IPS-NIHi7 (cell line): ENCODE measurements around the gene NCOR1.
"Not testable (repeated sequence)": the region's sequence is repeated elsewhere in the genome, so short reads cannot be mapped to it uniquely, and the experiment has no call there.

Experiments
- DNase-seq: peaks from one replicate; pipeline ENCODE4 v3.0.0; 2012; ENCODE audit warnings: mixed read lengths; ENCODE audit errors: extremely low spot score

NCOR1 gene

DNA sequence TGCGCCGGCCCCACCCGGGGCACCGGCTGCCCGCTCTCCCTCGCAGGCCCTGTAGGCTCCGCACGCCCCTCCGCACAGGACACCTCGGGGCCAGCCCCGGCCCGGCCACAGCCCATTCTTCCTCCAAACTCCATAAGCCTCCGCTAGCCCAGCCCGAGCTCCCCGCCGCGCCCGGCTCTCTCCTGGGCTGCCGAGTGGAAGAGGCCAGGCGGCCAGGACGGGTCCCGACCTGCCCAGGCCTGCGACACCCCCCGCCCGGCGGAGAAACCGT lies 397 bp downstream of the NCOR1 start:
- DNase-seq = peak; percentile 45

DNA sequence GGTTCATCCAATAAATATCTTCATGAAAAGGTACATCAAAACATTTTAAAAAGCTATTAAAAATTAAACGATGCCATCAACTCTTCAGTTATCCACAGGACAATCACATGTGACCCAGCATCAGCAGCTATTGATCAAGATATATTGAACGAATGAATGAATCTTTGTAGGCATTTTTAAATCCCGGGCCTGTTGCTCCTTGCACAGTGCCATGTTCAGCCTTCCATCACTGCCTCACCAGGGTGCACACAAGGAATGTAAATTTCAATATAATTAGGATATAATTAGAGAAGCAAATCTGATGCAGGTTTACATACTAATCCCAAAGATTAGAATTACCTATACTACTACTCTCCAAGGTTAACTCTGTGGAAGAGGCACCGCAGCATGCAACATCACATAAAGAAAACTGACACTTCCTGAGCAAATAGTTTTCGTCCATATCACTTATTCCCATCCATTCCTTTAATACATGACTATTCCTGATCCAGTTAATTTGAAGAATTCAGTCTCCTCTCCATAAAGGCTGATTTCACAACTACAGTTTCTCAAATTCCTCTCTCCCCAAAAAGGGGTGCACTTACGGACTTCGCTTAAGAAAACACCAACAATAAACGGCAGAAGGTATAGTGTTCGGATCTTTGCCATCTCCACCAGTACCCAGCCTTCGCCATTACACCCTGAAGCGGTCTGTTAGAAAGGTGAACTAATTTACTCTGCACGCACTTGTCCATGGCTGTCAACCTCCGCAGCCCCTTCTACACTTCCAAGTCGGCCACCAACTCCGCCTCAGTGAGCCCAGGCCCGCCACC lies 938 bp downstream of the NCOR1 start:
- DNase-seq = no peak

- DNase-seq = no peak
These were observed 2.5 kb downstream of the NCOR1 start for GRCh38 chr17:16212793-16213192.

- no peak for DNase-seq
These were observed 3.7 kb downstream of the NCOR1 start for GRCh38 chr17:16211590-16211989.

GRCh38 chr17:16204763-16205162 lies 10.6 kb downstream of the NCOR1 start:
- DNase-seq = not testable (repeated sequence)

- DNase-seq = not testable (repeated sequence)
These were observed 12.5 kb downstream of the NCOR1 start for GRCh38 chr17:16202554-16203500.

DNA sequence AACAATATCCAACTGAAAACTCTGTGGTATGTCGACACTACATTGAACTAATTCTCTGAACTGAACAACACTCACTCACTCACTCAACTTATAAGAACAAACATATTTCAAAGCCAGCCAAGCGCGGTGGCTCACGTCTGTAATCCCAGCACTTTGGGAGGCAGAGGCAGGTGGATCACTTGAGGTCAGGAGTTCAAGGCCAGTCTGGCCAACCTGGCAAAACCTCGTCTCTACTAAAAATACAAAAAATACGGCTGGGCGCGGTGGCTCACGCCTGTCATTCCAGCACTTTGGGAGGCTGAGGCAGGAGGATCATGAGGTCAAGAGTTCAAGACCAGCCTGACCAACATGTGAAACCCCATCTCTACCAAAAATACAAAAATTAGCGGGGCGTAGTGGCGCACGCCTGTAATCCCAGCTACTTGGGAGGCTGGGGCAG lies 13.6 kb downstream of the NCOR1 start:
- not testable (repeated sequence) for DNase-seq

GRCh38 chr17:16199093-16199492 lies 16.2 kb downstream of the NCOR1 start:
- no peak for DNase-seq

- no peak for DNase-seq
These were observed 18.1 kb downstream of the NCOR1 start for GRCh38 chr17:16197276-16197675.

- DNase-seq = not testable (repeated sequence)
These were observed 21.0 kb downstream of the NCOR1 start for GRCh38 chr17:16194307-16194835.

DNA sequence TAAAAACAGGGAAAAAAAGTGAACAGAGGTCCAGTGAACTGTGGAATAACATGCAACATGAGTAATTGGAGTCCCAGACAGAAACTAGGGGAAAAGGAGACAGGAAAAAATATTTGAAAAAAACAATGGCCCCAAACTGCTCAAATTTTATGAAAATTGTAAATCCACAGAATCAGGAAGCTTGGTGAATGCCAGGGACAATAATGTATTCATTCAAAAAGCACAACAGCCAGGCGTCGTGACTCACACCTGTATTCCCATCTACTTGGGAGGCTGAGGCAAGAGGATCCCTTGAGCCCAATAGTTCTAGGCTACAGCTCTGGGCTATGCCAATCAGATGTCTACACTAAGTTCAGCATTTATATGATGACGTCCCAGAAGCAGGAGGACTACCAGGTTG lies 23.7 kb downstream of the NCOR1 start:
- DNase-seq = no peak

DNA sequence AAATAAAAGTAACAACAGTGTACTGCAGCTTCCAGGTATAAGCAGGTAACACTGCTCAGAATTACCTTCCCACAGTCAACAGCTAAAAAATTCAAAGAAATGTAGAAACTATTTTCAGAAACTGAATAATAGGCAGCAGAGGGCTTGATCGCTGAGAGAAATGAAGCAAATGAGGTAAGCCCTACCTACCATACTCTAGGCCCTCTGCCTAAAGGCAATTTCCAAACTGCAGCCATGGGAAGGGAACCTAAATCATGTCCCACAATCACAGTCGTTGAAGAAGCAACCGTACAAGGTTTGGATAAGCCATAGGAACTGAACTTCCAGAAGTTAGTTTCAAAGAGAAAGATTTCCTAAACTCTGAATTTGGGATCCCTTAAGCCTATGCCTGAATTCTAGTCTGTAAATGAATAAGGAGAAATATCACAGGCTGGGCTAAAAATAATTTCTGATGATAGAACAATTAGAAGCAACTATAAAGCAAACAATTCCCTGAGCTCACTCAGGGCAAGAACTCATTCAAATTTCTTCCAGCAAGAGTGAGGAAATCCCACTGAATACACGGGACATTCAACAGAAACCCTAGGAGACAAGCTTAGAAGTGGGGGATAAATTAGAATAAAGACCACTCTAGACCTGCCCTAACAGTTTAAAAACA lies 24.5 kb downstream of the NCOR1 start:
- no peak for DNase-seq

- no peak for DNase-seq
These were observed 25.5 kb downstream of the NCOR1 start for GRCh38 chr17:16189791-16190348.

DNA sequence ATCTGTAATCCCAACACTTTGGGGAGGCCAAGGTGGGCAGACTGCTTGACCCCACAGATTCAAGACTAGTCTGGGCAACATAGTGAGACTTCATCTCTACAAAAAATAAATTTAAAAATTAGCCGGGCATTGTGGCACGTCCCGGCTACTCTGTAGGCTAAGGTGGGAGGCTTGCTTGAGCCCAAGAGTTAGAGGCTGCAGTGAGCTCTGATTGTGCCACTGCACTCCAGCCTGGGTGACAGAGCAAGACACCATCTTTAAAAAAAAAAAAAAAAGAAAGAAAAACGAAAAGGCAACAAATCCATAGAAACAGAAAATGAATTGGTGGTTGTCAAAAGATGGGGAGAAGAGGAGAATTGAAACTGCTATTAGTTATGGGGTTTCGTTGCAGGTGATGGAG lies 27.7 kb downstream of the NCOR1 start:
- DNase-seq = no peak

GRCh38 chr17:16181581-16181980 lies 33.8 kb downstream of the NCOR1 start:
- no peak for DNase-seq

DNA sequence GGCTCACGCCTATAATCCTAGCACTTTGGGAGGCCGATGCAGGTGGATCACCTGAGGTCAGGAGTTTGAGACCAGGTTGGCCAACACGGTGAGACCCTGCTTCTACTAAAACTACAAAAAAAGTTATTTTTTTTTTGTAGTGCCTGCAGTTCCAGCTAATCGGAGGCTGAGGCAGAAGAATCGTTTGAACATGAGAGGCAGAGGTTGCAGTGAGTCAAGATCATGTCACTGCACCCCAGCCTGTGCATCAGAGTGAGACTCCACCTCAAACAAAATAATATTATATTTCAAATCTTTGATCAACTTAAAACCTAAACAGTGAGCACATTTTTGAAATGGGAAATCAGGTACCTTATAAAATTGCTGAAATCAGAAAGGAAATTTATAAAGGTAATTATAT lies 36.5 kb downstream of the NCOR1 start:
- DNase-seq = no peak

DNA sequence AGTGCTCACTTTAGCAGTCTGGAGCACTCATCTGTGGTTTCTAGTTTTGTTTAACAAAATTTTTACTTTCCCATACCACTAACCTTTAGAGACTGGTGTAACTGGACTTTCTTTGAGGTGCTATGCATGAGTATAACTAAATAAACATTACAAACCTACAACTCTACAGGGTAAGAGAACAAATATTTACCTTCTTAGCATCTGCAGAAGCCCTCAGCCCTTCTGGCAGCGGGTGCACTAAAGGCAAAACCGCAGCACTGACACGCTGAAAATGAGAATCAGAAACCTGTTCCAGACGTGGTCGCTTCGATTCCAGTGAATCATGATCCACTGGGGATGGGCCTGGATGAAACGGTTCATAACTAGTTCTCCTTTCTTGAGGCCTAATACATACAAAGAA lies 43.7 kb downstream of the NCOR1 start:
- DNase-seq = no peak

DNA sequence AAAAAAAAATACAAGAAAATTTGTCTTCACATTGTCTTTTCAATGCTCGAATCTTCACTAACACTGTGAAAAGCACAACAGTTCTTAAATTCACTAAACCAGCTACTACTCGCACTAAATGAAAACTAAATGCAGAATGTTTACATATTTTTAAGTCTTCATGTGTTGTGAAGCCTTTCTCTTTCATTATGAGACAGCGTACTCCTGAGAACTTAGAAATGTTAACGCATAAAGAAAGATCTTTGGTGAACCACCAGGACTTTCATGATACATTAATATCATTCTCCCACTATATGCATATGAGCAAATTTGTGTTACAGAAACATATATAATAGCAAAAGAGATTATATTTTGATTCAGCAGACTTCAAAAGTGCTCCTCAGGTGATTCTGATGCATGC lies 48.6 kb downstream of the NCOR1 start:
- not testable (repeated sequence) for DNase-seq

DNA sequence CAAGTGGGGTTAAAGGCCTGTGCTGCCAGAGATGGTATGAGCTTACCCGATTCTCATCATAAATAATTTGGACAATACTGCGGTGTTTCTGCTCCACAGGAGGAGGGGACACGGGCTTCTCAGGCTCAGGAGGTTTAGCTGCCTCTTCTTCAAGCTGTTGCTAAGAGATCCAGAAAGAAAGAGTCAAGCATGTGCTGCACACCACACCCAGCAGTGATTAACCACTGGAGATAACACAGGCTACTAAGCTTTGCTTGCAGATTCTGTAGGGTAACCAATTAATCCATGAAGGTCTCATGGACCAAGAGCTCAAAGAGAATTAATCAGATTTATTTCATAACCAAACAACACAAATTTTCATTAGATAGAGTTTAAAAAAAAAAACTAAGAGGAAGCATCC lies 56.6 kb downstream of the NCOR1 start:
- DNase-seq = no peak

- no peak for DNase-seq
These were observed 59.8 kb downstream of the NCOR1 start for GRCh38 chr17:16155536-16155935.

- not testable (repeated sequence) for DNase-seq
These were observed 63.0 kb downstream of the NCOR1 start for GRCh38 chr17:16152326-16152725.
